ENCODE data around the gene IFI44.

GRCh38 chr1:78672428-78672827, 22.8 kb downstream of the IFI44 start:
- TF ChIP-seq, protein P1, sequence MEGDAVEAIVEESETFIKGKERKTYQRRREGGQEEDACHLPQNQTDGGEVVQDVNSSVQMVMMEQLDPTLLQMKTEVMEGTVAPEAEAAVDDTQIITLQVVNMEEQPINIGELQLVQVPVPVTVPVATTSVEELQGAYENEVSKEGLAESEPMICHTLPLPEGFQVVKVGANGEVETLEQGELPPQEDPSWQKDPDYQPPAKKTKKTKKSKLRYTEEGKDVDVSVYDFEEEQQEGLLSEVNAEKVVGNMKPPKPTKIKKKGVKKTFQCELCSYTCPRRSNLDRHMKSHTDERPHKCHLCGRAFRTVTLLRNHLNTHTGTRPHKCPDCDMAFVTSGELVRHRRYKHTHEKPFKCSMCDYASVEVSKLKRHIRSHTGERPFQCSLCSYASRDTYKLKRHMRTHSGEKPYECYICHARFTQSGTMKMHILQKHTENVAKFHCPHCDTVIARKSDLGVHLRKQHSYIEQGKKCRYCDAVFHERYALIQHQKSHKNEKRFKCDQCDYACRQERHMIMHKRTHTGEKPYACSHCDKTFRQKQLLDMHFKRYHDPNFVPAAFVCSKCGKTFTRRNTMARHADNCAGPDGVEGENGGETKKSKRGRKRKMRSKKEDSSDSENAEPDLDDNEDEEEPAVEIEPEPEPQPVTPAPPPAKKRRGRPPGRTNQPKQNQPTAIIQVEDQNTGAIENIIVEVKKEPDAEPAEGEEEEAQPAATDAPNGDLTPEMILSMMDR (IDR thresholded peaks at IDR 0.05): no peak
- TF ChIP-seq POLR2AphosphoS5 (IDR thresholded peaks at IDR 0.05): no peak

Data from esophagus muscularis mucosa (tissue), 3 donors.